HT1080 (cell line): Measurements from ENCODE around the gene SASH1. TPM values are rescaled to one million over a fixed set of nuclear protein-coding genes. Genes with fewer than 3 reads are reported as not detected.
A peak's percentile ranks its signal among the peaks of the same experiment; 100 is the strongest.

Source experiments
- DNase-seq: peaks from one replicate; pipeline ENCODE4 v3.0.0-alpha.2; 2015; ENCODE audit warnings: low read depth
- polyA plus RNA-seq, 2 experiments: library from polyadenylated mRNA; depleted of rRNA; stranded (reverse); fragments of >200 nt; gene quantifications; 2 replicates each; pipeline ENCODE4 v1.2.3, GENCODE V29; 2015
- total RNA-seq: library from RNA; depleted of rRNA; stranded (reverse); fragments of >200 nt; shearing (Covaris generic); gene quantifications from 2 replicates; pipeline ENCODE4 v1.2.3, GENCODE V29; 2014; rRNA removed

SASH1 gene
- total RNA-seq: 7.5 and 11.6 TPM in 2 replicates
- 10.4 and 15.5 TPM in 2 replicates for polyA plus RNA-seq (2015; cell fraction: cytosol; rRNA removed)
- polyA plus RNA-seq (2015; cell fraction: nucleus; rRNA removed): 16.2 and 17.8 TPM in 2 replicates

DNA sequence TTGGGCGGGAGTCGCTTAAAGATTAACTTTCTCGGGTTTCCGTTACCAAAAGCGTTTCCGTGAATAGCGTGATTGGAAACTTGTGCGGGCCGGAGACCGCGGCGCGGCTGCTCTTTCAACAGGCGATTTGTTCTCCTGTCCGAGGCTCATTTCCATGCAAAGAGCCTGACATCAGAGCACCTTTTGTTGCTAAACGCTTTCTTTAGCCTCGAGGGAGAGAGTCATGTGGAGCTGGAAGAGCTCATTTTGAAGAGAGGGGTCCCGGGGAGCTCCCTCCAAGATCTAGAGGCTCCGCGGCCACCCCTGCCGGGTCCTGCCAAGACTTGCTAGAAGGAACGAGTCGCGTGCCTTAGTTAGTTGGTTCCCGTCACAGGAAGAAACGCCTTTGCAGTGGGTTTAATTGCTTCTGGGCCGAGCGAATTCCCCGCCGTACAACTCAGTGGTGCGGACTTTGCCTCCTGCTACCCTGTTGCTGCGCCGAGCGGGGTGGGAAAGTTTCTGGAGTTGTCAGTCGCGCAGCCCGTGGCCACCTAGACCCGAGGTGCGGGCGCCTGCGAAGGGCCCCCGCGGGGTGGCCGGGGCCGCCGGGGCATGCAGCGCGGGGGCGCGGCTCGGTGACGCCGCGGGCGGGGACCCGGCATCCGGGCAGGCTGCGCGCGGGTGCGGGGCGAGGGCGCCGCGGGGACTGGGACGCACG, at the start of gene SASH1:
Gene SASH1 (plus strand): TSS at position 489 of the 697 bp plus-strand sequence. CDS start 230 bp downstream, outside the sequence.
- DNase-seq: peak; percentile 64

GRCh38 chr6:148293181-148293995, 49.2 kb upstream of the SASH1 start:
- DNase-seq: no peak

- no peak for DNase-seq
Observed at GRCh38 chr6:148294059-148294458, 48.6 kb upstream of the SASH1 start.

- no peak for DNase-seq
Observed at GRCh38 chr6:148295261-148295887, 47.3 kb upstream of the SASH1 start.

GRCh38 chr6:148296771-148297170, 45.9 kb upstream of the SASH1 start:
- DNase-seq: no peak

DNA sequence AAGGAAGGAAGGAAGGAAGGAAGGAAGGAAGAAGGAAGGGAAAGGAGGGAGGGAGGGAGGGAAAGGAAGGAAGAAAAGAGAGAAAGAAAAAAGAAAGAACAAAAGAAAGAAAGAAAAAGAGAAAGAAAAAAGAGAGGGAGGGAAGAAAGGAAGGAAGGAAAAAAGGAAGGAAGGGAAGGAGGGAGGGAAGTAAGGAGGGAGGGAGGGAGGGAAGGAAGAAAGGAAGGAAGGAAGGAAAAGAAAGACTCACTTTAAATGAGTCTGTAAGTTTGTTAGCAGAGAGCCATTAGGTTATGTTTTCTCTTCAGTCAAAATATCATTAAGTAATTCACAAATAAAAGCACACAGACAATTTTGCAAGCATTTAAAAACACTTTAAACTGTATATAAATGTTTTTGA, 44.0 kb upstream of the SASH1 start:
- no peak for DNase-seq

DNA sequence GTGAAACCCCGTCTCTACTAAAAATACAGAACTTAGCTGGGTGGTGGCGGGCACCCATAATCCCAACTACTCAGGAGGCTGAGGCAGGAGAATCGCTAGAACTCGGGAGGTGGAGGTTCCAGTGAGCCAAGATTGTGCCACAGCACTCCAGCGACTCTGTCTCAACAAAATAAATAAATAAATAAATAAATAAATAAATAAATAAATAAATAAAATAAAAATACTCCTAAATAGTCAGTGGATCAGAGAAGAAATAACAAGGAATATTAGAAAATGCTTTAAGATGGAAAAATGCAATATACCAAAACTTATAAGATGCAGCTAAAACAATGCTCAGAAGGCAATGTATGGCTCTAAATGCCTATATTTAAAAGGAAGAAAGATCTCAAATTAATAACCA, 39.0 kb upstream of the SASH1 start:
- no peak for DNase-seq

DNA sequence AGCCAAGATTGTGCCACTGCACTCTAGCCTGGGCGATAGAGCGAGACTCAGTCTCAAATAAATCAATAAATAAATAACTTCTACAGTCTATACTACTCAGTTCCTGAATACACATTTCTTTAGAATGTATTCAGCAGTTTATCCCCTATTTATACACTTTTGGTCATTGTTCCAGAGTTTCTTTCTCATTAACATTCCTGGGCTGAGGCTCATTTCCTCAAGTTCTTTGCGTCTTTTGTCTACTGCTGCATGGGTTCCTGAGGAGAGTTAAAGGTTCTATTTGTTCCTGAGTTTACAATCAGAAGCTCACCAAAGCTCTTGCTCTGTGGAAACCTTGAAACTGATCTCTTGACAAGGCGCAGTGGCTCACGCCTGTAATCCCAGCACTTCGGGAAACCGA, 37.7 kb upstream of the SASH1 start:
- peak; percentile 68 for DNase-seq

GRCh38 chr6:148306286-148306685, 36.4 kb upstream of the SASH1 start:
- no peak for DNase-seq

DNA sequence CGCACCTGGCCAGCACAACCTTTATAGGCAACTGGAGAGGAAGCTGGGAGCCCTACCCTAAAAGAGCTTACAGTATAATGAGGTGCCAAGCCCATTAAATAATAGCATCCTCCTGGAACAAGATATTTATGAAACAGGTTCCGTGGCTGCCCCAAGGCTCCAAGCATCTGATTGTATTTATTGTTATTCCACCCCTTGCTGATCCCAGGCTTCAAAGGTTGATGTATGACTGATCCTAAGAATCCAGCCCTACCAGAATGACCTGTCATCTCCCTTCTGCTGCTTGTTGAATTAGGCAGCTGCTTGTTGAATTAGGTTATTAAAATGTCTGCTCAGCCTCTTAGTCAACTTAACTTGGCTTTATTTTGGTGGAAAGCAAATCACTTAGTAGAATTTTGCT, 35.2 kb upstream of the SASH1 start:
- DNase-seq: no peak

- no peak for DNase-seq
Observed at GRCh38 chr6:148309301-148309700, 33.3 kb upstream of the SASH1 start.

GRCh38 chr6:148311966-148312669, 30.5 kb upstream of the SASH1 start:
- DNase-seq: no peak

DNA sequence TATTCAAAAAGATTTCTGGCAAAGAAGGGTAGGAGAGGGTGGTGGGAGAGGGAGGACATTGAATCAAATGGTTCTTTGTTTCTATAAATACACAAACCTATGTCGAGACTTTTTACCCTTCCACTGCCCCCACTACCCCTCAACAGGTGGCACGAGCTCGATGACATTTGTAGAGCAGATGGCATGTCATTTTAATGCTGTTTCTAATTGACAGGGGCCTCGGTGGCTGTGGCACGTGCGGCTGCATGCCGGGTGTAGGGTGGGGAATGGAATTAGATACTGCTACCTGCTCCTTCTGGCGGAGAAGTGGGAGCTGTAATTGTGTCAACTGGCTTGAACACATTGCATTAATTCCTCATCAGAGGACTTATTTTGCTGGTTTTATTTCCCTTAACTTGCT, 29.1 kb upstream of the SASH1 start:
- no peak for DNase-seq

DNA sequence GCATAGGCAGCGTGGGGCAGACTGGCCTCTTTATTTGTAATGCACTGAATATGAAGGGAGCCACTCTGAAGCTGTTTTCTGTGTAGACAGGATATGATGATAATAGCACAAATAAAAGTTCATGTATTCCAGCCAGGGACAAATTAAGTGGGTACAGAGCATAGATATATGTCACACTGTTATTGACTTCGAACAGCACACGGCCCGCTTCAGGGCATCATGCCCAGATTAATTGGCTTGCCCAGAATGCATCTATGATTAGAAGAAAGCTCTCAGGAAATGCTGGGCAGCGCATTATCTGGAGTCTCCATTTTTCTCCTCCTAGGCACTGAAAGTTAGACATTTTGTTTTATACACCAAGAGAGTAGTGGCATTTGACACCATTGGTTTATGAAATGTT, 26.3 kb upstream of the SASH1 start:
- DNase-seq: no peak

GRCh38 chr6:148317051-148317450, 25.6 kb upstream of the SASH1 start:
- no peak for DNase-seq

- DNase-seq: no peak
Observed at GRCh38 chr6:148317739-148318138, 24.9 kb upstream of the SASH1 start.

DNA sequence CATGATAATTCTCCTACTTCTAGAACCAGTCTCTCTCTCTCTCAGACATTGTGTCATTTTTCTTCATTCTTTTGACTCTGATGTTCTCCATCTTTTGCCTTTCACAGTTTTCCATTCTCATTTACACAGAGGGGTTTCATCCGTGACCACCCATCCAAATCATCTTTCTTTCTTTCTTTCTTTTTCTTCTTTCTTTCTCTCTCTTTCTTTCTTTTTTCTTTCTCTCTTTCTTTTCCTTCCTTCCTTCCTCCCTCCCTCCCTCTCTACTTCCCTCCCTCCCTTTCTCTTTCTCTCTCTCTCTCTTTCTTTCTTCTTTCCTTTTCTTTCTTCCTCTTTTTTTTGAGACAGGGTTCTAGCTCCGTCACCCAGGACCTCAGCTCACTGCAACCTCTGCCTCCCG, 19.9 kb upstream of the SASH1 start:
- no peak for DNase-seq

DNA sequence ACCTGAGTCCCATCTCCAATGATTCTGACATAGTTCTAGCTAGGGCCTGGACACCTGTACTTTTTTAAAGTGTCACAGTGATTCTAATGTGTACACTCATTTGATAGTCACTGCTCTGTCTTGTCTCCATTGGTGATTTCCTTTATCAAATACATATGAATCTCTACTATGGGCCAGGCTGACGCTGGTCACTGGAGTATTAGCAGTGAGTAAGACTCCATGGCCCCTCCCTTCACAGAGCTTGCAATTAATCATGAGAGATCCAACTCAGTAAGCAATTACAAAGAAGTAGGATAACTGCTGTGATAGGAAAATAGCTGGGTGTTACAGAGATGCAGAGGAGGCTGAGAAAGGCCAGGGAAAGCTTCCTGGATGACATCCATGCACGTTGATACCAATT, 19.3 kb upstream of the SASH1 start:
- DNase-seq: peak; percentile 34

DNA sequence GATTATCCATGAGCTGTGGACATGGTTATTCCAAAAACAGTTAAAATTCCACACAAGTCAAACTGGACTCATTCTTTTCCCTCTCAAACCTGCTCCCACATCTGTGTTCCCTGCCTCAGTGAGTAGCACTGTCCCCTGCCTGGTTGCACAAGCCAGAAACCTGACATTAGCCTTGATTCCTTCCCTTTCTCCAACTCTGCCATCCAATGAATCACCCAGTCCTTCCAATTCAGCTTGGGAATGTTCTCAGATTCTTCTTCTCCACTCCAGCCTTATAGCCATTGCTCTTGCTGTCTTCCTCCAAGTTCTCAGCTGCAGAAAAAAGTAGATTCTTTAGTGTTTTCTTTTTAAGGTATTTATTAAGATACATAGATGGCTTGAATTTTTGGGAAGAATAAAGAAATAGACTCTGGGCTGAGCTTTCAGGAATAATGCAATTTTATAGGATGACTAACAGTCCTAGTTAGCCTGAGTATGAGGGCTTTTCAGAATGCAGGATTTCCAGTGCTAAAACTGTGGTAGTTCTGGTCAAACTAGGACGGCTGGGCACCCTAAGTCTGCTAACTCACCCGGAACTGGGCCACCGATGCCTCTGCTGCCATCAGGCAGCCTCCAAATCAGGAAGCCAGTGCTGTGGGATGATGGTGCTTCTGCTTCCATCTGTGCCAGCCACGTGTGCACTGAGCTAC, 18.2 kb upstream of the SASH1 start:
- no peak for DNase-seq

DNA sequence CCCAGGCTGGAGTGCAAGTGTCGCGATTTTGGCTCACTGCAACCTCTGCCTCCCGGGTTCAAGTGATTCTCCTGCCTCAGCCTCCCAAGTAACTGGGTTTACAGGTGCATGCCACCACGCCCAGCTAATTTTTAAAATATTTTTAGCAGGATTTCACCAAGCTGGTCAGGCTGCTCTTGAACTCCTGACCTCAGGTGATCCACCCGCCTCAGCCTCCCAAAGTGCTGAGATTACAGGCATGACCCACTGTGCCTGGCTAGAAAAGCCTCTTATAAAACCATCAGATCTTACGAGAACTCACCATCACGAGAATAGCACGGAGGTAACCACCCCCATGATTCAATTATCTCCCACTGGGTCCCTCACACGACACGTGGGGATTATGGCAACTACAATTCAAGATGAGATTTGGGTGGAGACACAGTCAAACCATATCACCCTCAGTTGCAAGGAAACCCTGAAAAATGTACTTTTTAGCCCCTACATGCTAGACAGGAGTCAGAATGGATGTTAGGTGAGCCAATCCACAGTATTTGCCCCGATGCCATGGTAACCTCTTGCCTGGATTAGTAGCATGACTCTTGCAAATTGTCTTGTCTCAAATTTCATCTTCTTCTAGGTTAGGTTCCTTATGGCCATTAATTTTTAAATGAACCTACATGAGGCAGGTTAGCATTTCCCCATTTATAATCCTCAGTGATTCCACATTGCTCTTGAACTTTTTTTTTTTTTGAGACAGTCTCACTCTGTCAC, 17.1 kb upstream of the SASH1 start:
- DNase-seq: no peak
